Right lobe of liver (tissue), 6 donors: ENCODE data around the gene LCP1. TPM values are rescaled to one million over a fixed set of nuclear protein-coding genes. Genes with fewer than 3 reads are reported as not detected.

Experiments
- ATAC-seq, 4 donors: fragments of 200-7000 bp; cut with Tn5 transposase; one replicate each; pipeline ENCODE4 v1.9.1; 2020; ENCODE audit warnings: mild to moderate bottlenecking in 4 of 4, moderate library complexity in 4 of 4
- DNase-seq, 3 donors: peaks; one replicate each; pipeline ENCODE4 v3.0.0-alpha.2; 2020
- H3K27ac ChIP-seq, 3 donors: fragments of 200-600 bp; one replicate each; pipeline ENCODE4 v1.8.0; 2022
- H3K27me3 ChIP-seq, 2 donors: fragments of 200-600 bp; one replicate each; pipeline ENCODE4 v1.8.0; 2022
- H3K36me3 ChIP-seq, 4 donors: fragments of 200-600 bp; sonication (generic) in 1 of 4; one replicate each; pipeline versions ENCODE4 v1.5.1 to v1.8.0; 2017 to 2022; ENCODE audit warnings: control low read depth in 1 of 4
- H3K4me1 ChIP-seq, 4 donors: fragments of 200-600 bp; sonication (generic) in 1 of 4; one replicate each; pipeline versions ENCODE4 v1.5.1 to v1.8.0; 2017 to 2022; ENCODE audit warnings: control low read depth in 1 of 4
- H3K4me3 ChIP-seq, 3 donors: fragments of 200-600 bp; one replicate each; pipeline ENCODE4 v1.8.0; 2022
- H3K9me3 ChIP-seq, 4 donors: fragments of 200-600 bp; sonication (generic) in 1 of 4; one replicate each; pipeline versions ENCODE4 v1.5.1 to v1.8.0; 2017 to 2022; ENCODE audit warnings: control low read depth in 1 of 4
- POLR2A ChIP-seq: fragments of 450-650 bp; IDR thresholded peaks from one replicate; pipeline ENCODE4 v1.6.1; 2017; ENCODE audit warnings: antibody characterized with exemption, mild to moderate bottlenecking
- WGBS: methylation state at CpG from one replicate; pipeline ENCODE4 v1.1.6; 2018; ENCODE audit warnings: low coverage, low lambda C conversion rate; ENCODE audit not compliant: insufficient coverage; ENCODE audit errors: missing lambda C conversion rate; 5-methylcytosine and 5-hydroxymethylcytosine counted together
- intact Hi-C, 2 donors: fragments of 100-400 bp; cut with DNase I; formaldehyde crosslinking; loops; one replicate each; pipeline versions ENCODE4 v1.11.2 to v1.14.1; 2022
- total RNA-seq, 6 experiments: library from RNA; depleted of rRNA in 2 of 6; stranded (reverse); fragments of >200 nt in 2 of 6; fragmentation: NEBNext Ultra II Directional in 3 of 6; extraction: Animal tissue kit (Norgen Biotek cat#: 25700) in 3 of 6; gene quantifications; one replicate each; pipeline versions ENCODE4 v1.1.0 to v1.2.4, GENCODE V29; 2016 to 2023
- TF ChIP-seq, protein P1 (sequence below), 4 donors: fragments of 200-600 bp in 3 of 4; fragments of 450-650 bp in 1 of 4; IDR thresholded peaks; one replicate each; pipeline versions ENCODE4 v1.5.1 to v1.8.0; 2016 to 2022; ENCODE audit warnings: antibody characterized with exemption in 4 of 4, mild to moderate bottlenecking in 2 of 4
- donor health status: DM: no; HTN: yes; CAD: no.
- donor health status: DM: no; HTN: no; CAD: no.
- donor health status: DM: no; HTN: no; CAD: no.
- donor health status: DM: no; HTN: yes; CAD: no.
- donor health status: DM: no; HTN: yes; CAD: no.

Gene LCP1
- total RNA-seq, 6 experiments from 2014 or later, result 19.7 to 58.1 (median 22.8) TPM

DNA sequence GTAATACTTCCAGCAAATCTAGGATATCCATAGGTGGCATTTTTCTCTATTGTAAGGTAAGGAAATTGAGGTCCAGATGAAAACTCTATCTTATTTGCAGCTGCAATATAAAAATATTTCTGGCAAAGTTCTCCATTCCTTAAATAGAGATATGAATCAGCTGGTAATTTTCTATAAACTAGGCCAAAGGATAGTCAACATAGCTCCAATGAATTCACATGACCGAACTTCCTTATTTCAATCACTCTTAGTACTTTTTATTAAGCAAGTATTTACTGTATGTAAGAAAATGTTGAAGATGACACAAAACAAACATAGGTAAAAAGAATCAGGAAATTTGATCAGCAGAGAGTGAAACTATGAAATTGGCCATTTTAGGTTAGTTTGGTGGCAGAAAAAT lies 13.0 kb upstream of the LCP1 start:
- H3K27me3 ChIP-seq, result no peaks in the 10 kb centered on the region
- no peak overlapping the region for H3K4me3 ChIP-seq
- TF ChIP-seq POLR2A, result no peak
- TF ChIP-seq, protein P1, sequence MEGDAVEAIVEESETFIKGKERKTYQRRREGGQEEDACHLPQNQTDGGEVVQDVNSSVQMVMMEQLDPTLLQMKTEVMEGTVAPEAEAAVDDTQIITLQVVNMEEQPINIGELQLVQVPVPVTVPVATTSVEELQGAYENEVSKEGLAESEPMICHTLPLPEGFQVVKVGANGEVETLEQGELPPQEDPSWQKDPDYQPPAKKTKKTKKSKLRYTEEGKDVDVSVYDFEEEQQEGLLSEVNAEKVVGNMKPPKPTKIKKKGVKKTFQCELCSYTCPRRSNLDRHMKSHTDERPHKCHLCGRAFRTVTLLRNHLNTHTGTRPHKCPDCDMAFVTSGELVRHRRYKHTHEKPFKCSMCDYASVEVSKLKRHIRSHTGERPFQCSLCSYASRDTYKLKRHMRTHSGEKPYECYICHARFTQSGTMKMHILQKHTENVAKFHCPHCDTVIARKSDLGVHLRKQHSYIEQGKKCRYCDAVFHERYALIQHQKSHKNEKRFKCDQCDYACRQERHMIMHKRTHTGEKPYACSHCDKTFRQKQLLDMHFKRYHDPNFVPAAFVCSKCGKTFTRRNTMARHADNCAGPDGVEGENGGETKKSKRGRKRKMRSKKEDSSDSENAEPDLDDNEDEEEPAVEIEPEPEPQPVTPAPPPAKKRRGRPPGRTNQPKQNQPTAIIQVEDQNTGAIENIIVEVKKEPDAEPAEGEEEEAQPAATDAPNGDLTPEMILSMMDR (IDR thresholded peaks at IDR 0.05), result no peak
- intact Hi-C loops, result no loop called here
- no peaks in the 10 kb centered on the region for H3K9me3 ChIP-seq
- ATAC-seq (peak in 1 of 4 donors; percentile 20), DNase-seq (no peak)
- no peaks in the 10 kb centered on the region for H3K4me1 ChIP-seq
- 60% methylated on average over 1 of the region's 1 CpG for WGBS
- no peak overlapping the region for H3K27ac ChIP-seq
- no peaks in the 10 kb centered on the region for H3K36me3 ChIP-seq

DNA sequence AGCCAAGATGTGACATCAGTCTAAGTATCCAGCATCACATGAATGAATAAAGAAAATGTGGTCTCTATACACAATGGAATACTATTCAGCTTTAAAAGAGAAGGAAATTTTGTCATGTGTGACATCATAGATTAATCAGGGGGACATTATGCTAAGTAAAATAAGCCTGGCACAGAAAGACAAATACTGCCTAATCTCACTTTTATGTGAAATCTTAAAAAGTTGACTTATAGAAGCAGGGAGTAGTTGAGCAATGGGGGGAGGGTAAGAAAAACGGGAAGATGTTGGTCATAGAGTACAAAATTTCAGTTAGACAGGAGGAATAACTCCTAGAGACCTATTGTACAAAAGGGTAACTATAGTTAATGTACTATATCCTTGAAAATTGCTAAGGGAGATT lies 10.4 kb upstream of the LCP1 start:
- TF ChIP-seq, protein P1 (IDR thresholded peaks at IDR 0.05), result no peak
- no peak for TF ChIP-seq POLR2A
- Histone ChIP-seq H3K4me3 (no peak overlapping the region), H3K4me1 (no peaks in the 10 kb centered on the region), H3K36me3 (no peaks in the 10 kb centered on the region), H3K9me3 (no peaks in the 10 kb centered on the region), H3K27ac (no peak overlapping the region), H3K27me3 (no peaks in the 10 kb centered on the region)
- WGBS, result 31% methylated on average over 1 of the region's 1 CpG
- intact Hi-C loops, result no loop called here
- DNase-seq (no peak), ATAC-seq (peak in 2 of 4 donors; percentile 28 to 47)

DNA sequence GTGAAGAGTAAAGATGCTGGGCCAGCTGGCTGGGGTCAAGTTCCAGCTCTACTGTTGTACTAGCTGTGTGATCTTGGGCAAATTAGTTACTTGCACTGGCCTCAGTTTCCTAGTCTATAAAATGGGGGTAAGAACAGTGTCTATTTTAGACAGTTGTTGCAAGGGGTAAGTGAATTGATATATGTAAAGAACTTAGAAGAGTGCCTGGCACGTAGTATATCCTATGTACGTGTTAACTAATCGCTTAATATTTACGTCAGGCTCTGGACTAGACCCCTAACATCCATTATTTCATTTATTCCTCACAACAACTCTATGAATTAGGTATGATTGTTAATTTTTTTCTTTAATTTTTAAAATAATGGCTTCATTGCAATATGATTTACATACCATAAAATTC lies 3.7 kb upstream of the LCP1 start:
- ATAC-seq, result no peak
- Histone ChIP-seq H3K27me3 (no peaks in the 10 kb centered on the region), H3K36me3 (no peaks in the 10 kb centered on the region), H3K9me3 (no peaks in the 10 kb centered on the region), H3K27ac (no peak overlapping the region), H3K4me1 (no peaks in the 10 kb centered on the region), H3K4me3 (no peak overlapping the region)
- 70% methylated on average over 4 of the region's 4 CpGs for WGBS
- no peak for TF ChIP-seq POLR2A
- TF ChIP-seq, protein P1 (IDR thresholded peaks at IDR 0.05), result no peak
- intact Hi-C loops, result no loop called here
- no peak for DNase-seq

DNA sequence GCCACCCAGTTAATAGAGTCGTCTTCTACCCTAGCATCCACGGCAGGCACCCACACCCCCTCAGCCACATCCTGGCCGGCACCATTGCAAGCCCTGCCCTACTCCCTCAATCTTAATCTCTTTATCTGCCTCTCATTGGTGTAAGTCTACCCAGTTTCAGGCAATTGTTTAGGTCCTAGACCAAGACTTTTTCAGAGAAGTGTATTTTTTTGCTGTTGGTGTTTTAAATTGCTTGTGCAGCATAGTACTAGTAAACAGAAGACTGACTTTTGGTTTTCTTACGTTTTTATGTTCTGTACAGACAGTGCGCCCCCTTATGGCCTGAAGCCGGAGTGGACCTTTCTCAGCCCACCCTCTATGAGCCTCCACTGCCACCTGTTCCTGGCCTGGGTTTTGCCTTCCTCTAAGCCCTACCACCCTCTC lies 2.3 kb upstream of the LCP1 start:
- DNase-seq (peak in 1 of 3 donors; percentile 39), ATAC-seq (peak; percentile 61 to 71 (median 67))
- intact Hi-C loops, result no loop called here
- Histone ChIP-seq H3K36me3 (no peaks in the 10 kb centered on the region), H3K27me3 (no peaks in the 10 kb centered on the region), H3K4me1 (no peaks in the 10 kb centered on the region), H3K27ac (no peak overlapping the region), H3K4me3 (no peak overlapping the region), H3K9me3 (no peaks in the 10 kb centered on the region)
- 18% methylated on average over 6 of the region's 6 CpGs for WGBS
- TF ChIP-seq, protein P1 (IDR thresholded peaks at IDR 0.05), result peak; percentile 17 to 43 (median 24)
- no peak for TF ChIP-seq POLR2A
